NCI-H446 treated with DMSO at 0.1 percent for 48 hours (cell line): ENCODE data around the gene OLFM1.
A peak's percentile ranks its signal among the peaks of the same experiment; 100 is the strongest.
"Not testable (repeated sequence)": the region's sequence is repeated elsewhere in the genome, so short reads cannot be mapped to it uniquely, and the experiment has no call there.

ENCODE experiments used
- DNase-seq: peaks from one replicate; lab custom pipeline; 2025; lab: John Stamatoyannopoulos, UW

The OLFM1 gene

DNA sequence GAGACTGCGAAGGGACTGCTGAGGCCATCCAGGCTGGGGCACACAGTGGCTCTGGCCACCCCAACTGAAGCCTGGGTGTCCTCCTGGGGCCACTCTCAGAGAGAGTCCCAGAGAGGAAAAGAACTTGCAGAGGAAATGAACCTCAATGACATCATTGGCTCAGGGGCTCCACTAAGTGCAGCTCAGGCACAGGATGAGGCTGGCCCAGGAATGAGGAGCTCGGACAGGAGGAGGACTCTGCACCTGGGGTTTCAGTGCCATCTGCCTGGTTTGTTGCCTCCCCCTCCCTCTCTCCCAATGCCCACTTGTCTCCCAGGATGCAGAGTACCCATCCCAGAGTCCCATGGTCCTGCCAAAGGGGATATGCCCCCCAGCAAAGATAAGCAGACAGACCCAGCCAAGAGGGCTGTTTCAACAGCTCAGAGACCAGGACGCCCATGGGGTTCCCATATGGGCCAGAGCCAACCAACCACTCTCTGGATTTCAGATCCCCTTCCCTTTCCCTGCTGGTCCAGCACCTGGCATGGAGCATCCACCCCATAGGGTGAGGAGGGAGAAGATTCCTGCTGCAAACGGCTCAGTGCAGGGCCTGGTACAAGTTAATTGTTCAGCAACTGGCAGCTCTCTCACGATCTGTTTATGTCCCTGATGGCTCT, 26.9 kb upstream of the OLFM1 start:
- DNase-seq: no peak

DNA sequence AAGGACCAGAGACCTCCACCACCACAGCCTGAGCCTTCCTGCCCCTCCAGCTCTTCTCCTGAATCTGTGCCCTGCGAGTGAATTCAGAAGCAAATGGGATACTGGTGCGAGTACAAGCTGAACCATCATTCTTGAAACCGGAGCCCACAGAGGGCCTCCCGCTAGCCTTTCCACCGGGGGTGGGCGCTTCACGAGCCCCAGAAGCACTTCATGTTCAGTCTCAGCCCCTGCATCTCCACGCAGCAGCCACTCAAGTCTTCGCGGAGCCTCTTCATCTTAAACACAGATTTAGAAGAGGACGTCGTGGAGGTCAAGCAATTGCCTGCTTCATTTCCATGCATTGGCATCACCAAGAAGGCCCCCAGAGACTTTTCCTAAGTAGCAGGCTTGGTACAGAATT, 26.0 kb upstream of the OLFM1 start:
- DNase-seq: no peak

DNA sequence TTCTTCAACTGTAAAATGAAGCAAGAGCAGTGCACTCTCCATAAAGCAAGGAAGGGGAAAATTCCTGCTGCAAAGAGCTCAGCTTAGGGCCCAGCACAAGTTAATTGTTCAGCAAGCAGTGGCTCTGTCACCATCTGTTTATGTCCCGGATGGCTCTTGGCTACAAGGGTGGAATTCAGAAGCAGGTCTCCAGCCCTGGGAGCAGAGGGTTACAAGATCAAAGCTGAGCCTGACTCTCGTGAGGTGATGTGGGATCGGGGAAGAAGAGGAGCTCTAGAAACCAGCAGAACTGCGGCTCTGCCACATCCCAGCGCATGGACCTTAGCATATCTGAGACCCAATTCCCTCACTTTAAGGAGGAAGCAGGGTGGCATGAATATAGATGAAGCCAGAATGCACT, 25.2 kb upstream of the OLFM1 start:
- DNase-seq: no peak

DNA sequence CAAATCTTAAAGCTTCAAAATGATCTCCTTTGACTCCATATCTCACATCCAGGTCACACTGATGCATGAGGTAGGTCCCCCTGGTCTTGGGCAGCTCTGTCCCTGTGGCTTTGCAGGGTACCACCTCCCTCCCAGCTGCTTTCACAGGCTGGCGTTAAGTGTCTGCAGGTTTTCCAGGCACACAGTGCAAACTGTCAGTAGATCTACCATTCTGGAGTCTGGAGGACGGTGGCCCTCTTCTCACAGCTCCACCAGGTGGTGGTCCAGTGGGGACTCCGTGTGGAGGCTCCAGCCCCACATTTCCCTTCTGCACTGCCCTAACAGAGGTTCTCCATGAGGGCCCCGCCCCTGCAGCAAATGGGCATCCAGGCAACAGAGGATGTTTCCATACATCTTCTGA, 24.0 kb upstream of the OLFM1 start:
- not testable (repeated sequence) for DNase-seq

DNA sequence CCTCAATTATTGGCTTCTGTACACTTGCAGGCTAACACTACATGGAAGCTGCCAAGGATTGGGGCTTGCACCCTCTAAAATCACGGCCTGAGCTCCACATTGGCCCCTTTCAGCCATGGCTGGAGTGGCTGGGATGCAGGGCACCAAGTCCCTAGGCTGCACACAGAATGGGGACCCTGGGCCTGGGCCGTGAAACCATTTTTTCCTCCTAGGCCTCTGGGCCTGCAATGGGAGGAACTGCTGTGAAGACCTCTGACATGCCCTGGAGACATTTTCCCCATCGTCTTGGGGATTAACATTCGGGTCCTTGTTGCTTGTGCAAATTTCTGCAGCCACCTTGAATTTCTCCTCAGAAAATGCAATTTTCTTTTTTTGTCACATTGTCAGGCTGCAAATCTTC, 23.6 kb upstream of the OLFM1 start:
- not testable (repeated sequence) for DNase-seq

DNA sequence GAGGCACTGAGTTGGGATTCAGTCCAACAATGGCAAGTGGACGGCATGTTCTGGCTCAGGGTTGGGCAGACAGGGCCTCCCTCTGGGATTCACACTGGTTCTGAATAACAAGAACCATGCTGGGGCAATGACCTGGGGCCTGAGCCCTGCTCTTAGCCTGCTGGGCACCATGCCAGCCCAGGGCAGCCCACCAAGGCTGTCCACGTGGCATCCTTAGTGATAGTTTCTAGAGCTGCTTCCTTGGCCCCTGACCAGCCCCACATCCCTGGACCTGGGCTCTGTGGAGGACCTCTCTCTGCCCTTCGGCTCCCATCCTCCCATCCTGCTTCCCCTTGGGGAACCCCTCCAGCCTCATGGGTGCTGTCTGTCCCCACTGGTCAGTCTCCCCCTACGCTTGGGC, 22.3 kb upstream of the OLFM1 start:
- no peak for DNase-seq

DNA sequence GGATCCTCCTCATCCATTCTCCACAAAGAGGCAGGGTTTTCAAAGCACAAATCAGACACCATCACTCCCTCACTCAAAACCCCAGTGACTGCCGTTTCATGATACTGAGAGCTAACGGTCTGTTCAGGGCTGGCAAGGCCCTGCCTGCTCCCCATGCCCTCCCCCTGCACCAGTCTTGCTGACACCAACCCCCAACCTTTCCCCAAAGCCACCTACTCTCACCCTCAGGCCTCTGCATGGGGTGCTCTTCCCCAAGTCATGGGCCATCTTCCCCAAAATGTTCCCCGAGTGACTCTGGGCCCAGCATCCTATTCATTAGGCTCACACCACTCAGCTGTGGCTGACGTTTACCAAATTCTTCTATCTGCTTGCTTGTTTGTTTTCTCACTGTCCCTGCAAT, 21.7 kb upstream of the OLFM1 start:
- no peak for DNase-seq

DNA sequence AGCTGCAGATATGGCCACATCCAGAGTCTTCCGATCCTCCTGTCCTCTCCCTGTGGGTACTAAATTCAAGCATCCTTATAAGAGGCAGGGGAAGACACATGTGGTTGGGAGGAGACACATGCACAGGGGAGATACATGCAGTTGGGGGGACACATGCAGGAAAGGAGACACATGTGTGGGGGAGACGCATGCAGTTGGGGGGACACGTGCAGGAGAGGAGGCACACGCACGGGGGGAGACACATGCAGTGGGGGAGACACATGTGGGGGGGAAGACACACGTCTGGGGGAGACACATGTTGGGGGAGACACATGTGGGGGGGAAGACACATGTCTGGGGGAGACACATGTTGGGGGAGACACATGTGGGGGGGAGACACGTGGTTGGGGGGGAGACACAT, 21.2 kb upstream of the OLFM1 start:
- DNase-seq: no peak

DNA sequence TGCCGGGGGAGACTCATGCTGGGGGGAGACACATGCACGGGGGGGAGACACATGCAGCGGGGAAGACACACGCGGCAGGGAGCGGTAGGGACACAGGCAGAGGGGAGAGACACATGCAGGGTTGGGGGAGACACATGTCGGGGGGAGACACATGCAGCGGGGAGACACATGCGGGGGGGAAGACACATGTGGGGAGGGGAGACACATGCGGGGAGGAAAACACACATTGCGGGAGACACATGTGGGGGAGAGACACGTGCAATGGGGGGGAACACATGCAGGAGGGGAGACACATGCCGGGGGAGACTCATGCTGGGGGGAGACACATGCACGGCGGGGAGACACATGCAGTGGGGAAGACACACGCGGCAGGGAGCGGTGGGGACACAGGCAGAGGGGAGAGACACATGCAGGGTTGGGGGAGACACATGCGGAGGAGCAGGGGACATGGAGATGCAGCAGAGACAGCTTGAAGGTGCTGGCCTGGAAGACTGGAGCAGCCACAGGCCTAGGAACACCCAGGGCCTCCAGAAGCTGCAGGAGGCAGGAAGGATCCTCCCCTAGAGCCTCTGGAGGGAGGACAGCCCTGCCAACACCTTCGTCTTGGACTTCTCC, 20.3 kb upstream of the OLFM1 start:
- no peak for DNase-seq

DNA sequence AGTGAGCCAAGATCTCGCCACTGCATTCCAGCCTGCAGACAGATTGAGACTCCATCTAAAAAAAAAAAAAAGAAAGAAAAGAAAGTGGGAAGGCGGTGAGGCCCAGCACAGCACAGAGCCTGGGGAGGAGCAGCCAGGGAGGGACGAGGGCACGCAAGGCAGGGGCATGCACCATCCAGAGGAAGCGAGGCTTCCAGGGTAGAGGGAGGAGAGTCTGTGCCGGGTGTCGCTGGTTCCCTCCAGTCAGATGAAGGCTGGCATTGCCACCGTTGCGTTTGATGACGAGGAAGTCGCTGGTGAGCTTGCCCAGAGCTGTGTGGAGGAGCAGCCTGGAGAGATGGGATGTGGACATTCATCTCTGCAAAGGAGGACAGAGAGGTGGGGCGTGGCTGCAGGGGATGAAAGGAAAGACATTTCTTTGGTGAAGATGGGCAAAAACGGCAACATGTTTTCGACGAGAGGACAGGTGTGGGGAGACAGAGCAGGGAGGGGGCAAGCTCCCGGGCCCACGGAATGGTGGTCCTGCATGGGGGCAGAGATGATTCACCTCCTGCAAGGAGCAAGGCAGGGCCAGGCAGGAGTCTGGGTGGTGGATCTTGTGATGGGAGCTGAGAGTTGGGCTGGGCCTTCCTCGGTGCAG, 18.6 kb upstream of the OLFM1 start:
- no peak for DNase-seq

DNA sequence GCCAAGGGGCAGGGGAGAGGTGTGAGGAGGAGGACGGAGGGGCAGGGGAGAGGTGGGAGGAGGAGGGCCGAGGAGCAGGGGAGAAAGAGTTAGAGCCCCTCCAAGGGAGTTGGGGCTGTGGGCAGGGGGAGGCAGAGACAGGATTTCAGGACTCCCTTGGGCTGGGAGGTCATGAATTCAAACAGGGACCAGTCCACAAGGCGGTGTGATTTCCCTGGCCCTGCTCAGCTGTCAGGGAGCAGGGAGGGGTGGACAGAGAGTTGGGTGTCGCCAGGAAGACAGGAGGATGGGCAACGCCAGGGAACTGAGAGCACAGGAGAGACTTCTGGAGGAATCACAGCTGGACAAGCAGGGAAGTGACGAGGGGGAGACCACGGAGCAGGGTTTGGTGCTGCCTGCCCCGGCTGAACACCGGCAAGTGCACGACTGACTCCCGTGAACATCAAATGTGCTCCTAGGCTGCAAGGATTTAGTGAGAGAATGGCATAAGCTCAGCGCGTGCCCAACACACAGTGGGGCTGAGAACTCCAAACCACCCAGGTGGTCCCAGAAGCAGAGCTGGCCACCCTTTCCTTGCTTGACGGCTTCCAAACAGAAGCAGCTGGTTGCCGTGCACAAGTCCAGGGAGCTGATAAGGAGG, 17.8 kb upstream of the OLFM1 start:
- no peak for DNase-seq

DNA sequence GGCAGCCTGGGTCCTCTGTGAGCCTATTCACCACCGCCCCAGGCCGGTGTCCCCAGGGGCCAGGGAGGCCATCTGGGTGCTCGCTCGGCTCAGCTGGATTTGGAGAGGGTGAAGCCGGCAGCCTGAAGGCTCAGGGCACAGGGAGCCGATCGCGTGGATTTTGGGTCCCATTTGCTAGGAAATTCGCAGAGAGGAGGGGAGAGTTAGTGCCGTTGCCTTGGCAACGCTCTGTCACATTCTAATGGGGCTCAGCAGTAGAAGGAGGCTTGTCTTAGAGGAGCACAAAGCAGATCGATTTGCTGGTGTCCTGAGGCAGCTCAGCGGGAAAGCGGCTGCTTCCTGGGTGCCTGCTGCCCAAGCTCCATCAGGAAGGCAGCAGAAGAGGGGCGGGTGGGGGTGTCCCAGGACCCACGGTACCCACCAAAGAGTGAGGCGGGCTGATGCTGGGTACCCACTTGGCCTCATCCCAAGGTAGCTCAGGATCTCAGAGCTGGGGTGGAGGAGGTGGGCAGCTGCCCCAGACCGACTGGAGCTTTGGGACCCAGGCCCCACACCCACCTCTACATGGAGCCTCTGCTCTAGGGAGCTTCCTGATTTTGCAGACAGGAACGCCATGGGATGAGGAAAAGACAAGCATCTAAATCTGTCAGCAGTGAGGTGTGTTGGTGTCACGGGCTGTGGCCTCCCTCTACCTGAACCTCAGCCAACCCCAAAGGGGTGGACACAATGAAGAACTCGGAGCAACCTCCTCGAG, 17.1 kb upstream of the OLFM1 start:
- no peak for DNase-seq

DNA sequence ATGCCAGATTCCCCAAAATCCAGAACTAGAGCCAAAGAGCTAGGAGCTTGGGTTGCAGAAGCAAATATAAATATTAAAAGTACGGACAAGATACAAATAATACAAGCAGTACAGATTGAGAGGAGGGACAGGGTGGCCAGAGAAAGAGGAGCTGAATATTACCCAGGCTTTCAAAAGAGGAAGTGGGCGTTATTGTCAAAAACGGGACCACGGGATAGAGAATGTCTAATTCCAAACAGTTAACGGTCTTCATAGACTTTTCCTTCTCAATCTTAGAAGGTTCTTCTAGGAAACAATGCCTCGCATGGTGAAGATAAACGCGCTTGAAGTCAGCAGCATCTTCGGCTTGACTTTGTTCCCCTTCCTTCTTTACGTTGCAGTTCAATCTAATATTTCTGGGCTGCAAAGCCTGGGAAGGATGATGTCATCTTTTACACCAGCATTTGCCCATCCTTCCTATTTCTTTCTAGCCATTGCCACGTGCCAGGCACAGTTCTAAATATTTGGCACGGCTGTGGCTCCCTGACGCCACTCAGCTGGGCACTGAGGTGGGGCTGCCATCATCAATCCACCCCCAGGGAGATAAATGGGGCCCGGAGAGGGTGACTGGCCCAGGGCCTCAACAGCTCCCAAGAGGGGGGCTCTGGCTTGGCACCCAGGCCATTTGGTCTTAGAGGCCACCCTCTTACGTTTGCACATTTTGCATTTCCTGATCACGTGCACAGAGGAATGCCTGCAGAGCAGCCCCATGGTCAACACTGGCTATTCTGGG, 16.3 kb upstream of the OLFM1 start:
- DNase-seq: no peak

DNA sequence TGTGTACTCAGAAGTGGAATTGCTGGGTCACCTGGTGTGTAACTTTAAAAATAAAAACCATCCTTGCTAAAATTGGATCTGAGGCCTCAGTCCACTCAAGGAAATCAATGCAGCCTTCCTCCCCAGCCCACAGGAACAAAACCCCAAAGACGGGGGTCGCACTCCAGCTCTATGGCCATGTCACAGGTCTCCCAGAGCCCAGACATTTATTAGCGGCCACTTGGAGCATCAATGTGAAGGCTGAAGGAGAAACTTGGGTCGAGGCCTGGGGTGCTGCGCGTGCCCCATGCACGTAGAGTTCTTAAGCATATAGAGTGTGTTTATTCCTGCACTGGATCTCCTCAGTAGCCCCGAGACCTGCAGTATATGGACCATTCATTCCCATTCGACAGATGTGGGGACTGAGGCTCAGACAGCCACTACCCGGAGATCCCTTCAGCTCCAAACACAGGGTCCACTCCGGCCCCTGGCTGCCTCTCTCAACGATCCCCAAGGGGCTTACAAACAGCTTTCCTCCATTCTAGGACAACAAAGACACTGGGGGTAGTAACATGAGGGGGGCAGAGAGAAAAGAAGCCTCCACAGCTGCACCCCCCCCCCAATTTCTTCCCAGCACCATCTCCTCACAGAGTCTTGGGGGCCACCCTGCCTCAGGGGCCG, 14.3 kb upstream of the OLFM1 start:
- DNase-seq: no peak

DNA sequence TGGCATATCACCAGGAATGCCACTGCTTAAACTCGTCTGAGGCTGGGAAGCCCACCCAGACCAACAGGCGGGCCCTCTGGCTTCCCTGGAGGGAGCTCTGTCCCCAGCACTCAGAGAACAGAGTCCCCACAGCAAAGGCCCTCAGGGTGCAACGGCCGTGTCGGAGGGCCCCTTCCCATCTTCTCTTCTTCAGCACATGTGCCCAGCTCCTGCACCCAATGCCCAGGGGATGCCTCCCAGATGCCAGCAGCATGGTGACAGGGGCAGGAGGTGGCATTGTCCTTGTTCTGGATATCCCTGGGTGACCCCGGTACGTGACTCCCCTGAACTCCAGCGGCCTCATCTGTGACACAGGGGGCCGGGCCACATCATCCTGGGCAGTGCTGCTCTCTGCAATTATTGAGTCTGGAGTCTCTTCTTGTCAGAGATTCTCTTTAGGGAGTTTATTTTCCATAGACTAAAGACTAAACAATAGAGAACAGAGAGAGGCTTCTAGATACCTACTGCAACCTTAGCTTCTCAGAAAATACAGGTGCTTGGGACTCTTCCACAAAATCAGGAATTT, 13.6 kb upstream of the OLFM1 start:
- DNase-seq: no peak

DNA sequence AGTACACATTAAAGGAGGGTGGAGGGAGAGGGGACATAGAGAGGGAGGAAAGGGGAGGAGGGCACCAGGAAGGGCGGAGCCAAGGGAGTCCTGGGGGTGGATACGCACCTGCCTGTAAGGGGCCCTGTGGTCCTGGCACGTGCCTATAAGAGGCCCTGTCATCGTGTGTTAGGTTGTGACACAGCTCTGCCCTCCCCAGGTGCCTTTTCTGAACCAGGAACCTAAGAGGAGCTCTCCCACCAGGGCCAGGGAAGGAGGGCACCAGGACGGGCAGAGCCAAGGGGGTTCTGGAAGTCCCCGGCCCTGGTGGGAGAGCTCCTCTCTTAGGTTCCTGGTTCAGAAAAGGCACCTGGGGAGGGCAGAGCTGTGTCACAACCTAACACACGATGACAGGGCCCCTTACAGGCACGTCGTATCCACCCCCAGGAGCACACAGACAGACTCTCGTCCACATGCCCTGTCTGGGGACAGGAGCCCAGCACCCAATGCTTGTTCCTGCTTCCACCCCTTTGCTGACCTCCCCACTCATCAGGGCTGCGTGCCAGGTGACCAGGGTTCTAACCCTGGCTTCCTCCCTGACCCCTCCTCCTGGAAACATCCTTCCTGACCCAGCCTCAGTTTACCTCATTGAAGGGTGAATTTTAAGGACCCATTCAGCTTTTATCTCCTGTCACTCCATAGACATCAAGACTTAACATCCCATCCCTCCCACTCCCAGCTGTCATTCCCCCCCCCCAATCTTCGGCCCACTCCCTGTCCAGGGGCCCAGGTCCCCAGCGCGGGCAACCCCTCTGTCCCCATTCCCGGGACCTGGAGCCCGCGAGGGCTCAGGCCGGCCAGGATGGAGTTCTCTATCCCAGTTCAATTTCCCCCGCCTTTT, 12.9 kb upstream of the OLFM1 start:
- no peak for DNase-seq

DNA sequence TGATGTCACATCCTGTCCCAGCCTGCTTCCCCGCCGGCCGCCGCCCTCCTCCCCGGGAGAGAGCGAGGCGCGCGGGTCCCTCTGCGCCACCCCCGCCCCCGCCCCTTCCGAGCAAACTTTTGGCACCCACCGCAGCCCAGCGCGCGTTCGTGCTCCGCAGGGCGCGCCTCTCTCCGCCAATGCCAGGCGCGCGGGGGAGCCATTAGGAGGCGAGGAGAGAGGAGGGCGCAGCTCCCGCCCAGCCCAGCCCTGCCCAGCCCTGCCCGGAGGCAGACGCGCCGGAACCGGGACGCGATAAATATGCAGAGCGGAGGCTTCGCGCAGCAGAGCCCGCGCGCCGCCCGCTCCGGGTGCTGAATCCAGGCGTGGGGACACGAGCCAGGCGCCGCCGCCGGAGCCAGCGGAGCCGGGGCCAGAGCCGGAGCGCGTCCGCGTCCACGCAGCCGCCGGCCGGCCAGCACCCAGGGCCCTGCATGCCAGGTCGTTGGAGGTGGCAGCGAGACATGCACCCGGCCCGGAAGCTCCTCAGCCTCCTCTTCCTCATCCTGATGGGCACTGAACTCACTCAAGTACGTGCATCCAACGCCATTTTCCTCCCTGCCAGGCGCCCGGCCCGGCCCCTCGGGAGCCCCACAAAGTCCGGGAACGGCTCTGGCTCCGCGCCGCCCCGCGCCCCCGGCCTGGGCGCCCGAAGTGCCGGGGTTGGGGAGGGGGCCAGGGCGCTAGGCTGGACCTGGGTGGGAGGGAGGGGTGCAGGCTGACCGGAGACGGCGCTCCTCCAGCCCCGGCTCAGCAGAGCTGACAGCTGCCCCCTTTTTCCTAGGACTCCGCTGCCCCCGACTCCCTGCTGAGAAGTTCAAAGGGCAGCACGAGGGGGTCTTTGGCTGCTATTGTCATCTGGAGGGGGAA, 12.0 kb upstream of the OLFM1 start:
- peak; percentile 57 for DNase-seq

DNA sequence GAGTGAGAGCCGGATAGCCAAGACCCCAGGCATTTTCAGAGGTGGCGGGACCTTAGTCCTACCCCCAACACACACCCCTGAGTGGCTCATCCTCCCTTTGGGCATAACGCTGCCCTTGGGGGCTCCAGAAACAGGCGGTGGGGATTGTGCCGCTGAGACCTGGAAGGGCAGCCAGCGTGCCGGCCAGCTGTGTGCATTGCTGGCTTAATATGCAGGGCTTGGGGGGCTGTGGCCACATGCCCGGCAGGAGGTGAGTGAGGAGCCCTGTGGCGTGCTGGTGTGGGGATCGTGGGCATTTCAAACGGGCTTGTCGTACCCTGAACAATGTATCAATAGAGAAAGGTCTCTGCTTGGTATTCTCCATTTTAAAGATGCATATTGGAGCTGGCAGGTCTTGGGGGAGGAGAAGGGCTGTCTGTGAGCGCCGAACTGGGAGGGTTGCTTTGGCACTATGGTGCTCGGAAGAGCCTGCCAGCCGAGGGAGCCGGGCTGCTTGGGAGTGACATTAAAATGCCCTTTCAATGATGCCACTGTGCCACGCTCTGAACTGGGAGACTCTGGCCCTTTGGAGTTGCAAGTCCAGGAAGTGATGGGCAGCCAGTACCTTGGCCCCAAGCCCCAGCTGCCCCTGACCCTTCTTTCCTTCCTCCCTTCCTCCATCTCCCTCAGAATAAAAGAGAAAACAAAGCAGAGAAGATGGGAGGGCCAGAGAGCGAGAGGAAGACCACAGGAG, 11.2 kb upstream of the OLFM1 start:
- DNase-seq: no peak
